C4-2B (cell line): Measurements from ENCODE around the gene ELOVL2.

Experiments
- H3K27ac ChIP-seq: fragments of 450-650 bp; 2 replicates; pipeline ENCODE4 v1.5.1; 2017
- CTCF ChIP-seq: fragments of 450-650 bp; conservative IDR thresholded peaks from 2 replicates; pipeline ENCODE4 v1.5.1; 2017; ENCODE audit warnings: mild to moderate bottlenecking
- ZFX ChIP-seq: fragments of 450-650 bp; IDR thresholded peaks from 2 replicates; pipeline ENCODE4 v1.6.1; 2017

Gene ELOVL2

DNA sequence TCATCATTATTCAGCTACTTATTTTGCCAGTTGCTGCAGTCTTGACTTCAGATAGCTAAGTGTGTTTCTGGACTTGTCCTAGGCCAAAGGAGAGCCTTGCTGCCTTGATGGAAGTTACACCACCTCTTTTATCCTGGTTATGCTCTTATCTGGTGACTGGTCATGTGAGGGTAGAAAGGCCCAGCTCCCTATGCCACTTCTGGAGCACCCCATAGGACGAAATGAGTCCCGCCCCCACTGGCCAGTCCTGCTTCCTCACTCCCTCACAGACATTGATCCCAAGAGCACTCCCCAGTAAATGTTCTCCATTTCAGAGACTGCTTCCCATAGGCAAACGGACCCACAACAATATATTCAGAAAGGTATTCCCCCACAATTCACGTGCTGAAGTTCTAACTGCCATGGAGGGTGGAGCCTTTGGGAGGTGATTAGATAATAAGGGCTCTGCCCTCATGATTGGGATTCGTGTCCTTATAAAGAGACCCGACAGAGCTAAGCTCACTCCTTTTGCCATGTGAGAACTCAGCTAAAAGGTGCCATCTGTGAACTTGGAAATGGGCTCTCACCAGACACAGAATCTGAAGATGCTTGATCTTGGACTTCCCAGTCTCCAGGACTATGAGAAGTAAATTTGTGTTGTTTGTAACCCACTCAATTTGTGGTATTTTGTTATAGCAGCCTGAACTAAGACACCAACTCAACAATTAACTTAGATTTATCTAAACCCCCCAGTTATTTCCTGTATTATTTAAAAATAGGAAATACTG lies 21.5 kb upstream of the ELOVL2 start:
- H3K27ac ChIP-seq, result peak overlapping the region; percentile 24; the same call in 1 of the 2 replicates
- TF ChIP-seq CTCF (no peak), ZFX (no peak)

- H3K27ac ChIP-seq, result no peak overlapping the region
Observed at GRCh38 chr6:11064836-11065235, 20.7 kb upstream of the ELOVL2 start.

DNA sequence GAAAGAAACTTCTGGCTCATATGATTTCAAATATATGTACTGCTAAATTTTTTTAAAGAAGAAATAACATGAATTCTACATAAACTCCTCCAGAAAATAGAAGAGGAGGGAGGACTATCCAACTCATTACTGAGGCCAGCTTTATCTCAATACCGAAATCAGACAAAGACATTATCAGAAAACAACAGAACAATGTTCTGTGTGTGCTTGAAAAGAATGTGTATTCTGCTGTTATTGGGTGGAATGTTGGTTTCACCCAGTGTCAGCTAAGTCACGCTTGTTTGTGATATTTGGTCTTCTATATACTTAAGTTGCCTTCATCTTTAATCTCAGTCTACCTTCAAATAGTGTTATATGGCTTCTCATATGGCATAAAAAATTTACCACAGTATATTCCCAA lies 18.6 kb upstream of the ELOVL2 start:
- TF ChIP-seq ZFX, result no peak
- no peak for TF ChIP-seq CTCF
- no peak overlapping the region for H3K27ac ChIP-seq

More at GRCh38 chr6:11064836-11065235, 20.7 kb upstream of the ELOVL2 start:
- TF ChIP-seq CTCF (no peak), ZFX (no peak)

DNA sequence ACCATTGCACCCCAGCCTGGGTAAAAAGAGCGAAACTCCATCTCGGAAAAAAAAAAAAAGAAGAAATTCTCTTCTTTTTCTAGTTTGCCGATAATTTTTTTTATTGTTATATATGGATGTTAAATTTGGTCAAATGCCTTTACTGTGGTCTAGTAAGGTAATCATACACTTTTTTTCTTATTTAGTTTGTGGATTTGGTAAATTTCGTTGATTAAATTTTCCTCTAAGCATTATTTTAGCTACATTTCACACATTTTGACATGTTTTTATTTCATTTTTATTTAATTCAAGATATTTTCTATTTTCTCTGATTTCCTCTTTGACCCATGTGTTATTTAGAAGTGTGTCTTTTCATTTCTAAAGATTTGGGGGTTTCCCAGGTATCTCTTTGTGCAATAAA lies 18.0 kb upstream of the ELOVL2 start:
- no peak overlapping the region for H3K27ac ChIP-seq
- TF ChIP-seq CTCF (no peak), ZFX (no peak)

DNA sequence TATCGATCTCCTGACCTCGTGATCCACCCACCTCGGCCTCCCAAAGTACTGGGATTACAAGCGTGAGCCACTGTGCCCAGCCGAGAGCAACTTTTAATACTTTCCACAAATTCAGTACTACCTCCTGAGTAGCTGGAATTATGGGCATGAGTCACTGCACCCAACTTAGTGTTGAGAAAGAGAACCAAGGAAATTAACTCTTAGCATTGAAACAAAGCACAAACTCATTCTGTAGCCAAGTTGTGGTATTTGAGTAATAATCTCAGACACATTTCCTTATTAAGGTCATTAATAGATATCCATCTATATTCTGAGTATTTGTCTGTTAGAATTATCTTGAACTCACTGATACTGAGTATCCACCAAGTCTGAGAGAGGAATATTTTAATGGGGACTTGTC lies 14.3 kb upstream of the ELOVL2 start:
- H3K27ac ChIP-seq, result peak overlapping the region; percentile 15; the same call in 1 of the 2 replicates
- TF ChIP-seq CTCF (no peak), ZFX (no peak)

GRCh38 chr6:11056871-11057270 lies 12.8 kb upstream of the ELOVL2 start:
- peak overlapping the region; percentile 36 for H3K27ac ChIP-seq
- TF ChIP-seq ZFX (no peak), CTCF (no peak)

- no peak overlapping the region for H3K27ac ChIP-seq
- TF ChIP-seq CTCF, result no peak
- TF ChIP-seq ZFX, result no peak
Observed at GRCh38 chr6:11055127-11055627, 11.1 kb upstream of the ELOVL2 start.
